Body of pancreas (tissue), 4 donors: Measurements from ENCODE around the gene CAMK2G. TPM values are rescaled to one million over a fixed set of nuclear protein-coding genes. Genes with fewer than 3 reads are reported as not detected.

ENCODE experiments used
- ATAC-seq: fragments of 150-250 bp; one replicate; pipeline ENCODE4 v1.9.1; 2016
- DNase-seq, 4 donors: peaks; one replicate each; pipeline ENCODE4 v3.0.0-alpha.2; 2019
- H3K27ac ChIP-seq, 4 donors: fragments of 200-600 bp; sonication (generic); 1 replicate in 3 of 4; 2 replicates in 1 of 4; pipeline versions ENCODE4 v1.5.1 to v1.6.1; 2016 to 2019; ENCODE audit warnings: mild to moderate bottlenecking in 1 of 4, mixed read lengths in 1 of 4, moderate library complexity in 1 of 4
- H3K27me3 ChIP-seq, 2 donors: fragments of 200-600 bp; sonication (generic); one replicate each; pipeline ENCODE4 v1.6.0; 2016; ENCODE audit warnings: mild to moderate bottlenecking in 1 of 2
- H3K36me3 ChIP-seq, 2 donors: fragments of 200-600 bp; sonication (generic); replicated peaks in 1 of 2; 2 replicates each; pipeline ENCODE4 v1.5.1; 2016; ENCODE audit warnings: low read depth in 2 of 2; ENCODE audit not compliant: insufficient read depth in 1 of 2
- H3K4me1 ChIP-seq: fragments of 200-600 bp; sonication (generic); one replicate; pipeline ENCODE4 v1.6.0; 2016
- H3K4me3 ChIP-seq, 2 donors: fragments of 200-600 bp; sonication (generic); 1 replicate in 1 of 2; 2 replicates in 1 of 2; pipeline ENCODE4 v1.5.1; 2016 to 2019
- H3K9me3 ChIP-seq, 3 donors: fragments of 200-600 bp; sonication (generic); 1 replicate in 2 of 3; 2 replicates in 1 of 3; pipeline ENCODE4 v1.5.1; 2016
- POLR2A ChIP-seq, 3 donors: fragments of 450-650 bp; IDR thresholded peaks; one replicate each; pipeline ENCODE4 v1.6.1; 2016; ENCODE audit warnings: antibody characterized with exemption in 3 of 3, mild to moderate bottlenecking in 2 of 3
- WGBS, 2 donors: methylation state at CpG; one replicate each; pipeline ENCODE4 v1.1.5; 2017; 5-methylcytosine and 5-hydroxymethylcytosine counted together
- intact Hi-C: fragments of 100-400 bp; cut with DNase I; formaldehyde crosslinking; loops from one replicate; pipeline ENCODE4 v1.15.1; 2023
- total RNA-seq, 2 donors: library from RNA; depleted of rRNA; stranded (reverse); fragments of >200 nt; gene quantifications; one replicate each; pipeline ENCODE4 v1.1.0, GENCODE V29; 2016
- TF ChIP-seq, protein P1 (sequence below), 7 experiments: fragments of 450-650 bp in 4 of 7; fragments of 200-600 bp in 3 of 7; sonication (generic) in 3 of 7; IDR thresholded peaks; one replicate each; pipeline ENCODE4 v1.5.1; 2016 to 2019; ENCODE audit warnings: antibody characterized with exemption in 7 of 7

The CAMK2G gene
- total RNA-seq, 2 donors from 2014 or later, result 14.8 to 17.4 TPM

- no peaks in the 10 kb centered on the region for H3K27me3 ChIP-seq
- intact Hi-C loops, result no loop called here
- TF ChIP-seq, protein P1, sequence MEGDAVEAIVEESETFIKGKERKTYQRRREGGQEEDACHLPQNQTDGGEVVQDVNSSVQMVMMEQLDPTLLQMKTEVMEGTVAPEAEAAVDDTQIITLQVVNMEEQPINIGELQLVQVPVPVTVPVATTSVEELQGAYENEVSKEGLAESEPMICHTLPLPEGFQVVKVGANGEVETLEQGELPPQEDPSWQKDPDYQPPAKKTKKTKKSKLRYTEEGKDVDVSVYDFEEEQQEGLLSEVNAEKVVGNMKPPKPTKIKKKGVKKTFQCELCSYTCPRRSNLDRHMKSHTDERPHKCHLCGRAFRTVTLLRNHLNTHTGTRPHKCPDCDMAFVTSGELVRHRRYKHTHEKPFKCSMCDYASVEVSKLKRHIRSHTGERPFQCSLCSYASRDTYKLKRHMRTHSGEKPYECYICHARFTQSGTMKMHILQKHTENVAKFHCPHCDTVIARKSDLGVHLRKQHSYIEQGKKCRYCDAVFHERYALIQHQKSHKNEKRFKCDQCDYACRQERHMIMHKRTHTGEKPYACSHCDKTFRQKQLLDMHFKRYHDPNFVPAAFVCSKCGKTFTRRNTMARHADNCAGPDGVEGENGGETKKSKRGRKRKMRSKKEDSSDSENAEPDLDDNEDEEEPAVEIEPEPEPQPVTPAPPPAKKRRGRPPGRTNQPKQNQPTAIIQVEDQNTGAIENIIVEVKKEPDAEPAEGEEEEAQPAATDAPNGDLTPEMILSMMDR (IDR thresholded peaks at IDR 0.05), result no peak
- no peak for TF ChIP-seq POLR2A (IDR thresholded peaks at IDR 0.05)
- H3K4me1 ChIP-seq, result peaks cover 17% of the 10 kb centered on the region
- H3K9me3 ChIP-seq, result no peaks in the 10 kb centered on the region
- DNase-seq, result peak in 1 of 4 donors; percentile 54
- ATAC-seq, result no peak
- H3K27ac ChIP-seq, result peak overlapping the region in 1 of 4 donors; percentile 68
- 42 to 58% methylated on average over 9 to 10 of the region's 10 CpGs for WGBS, 2 donors
- no peaks in the 10 kb centered on the region for H3K36me3 ChIP-seq
- H3K4me3 ChIP-seq, result no peak overlapping the region
These were observed 34.6 kb upstream of the CAMK2G start for GRCh38 chr10:73908853-73909539.

DNA sequence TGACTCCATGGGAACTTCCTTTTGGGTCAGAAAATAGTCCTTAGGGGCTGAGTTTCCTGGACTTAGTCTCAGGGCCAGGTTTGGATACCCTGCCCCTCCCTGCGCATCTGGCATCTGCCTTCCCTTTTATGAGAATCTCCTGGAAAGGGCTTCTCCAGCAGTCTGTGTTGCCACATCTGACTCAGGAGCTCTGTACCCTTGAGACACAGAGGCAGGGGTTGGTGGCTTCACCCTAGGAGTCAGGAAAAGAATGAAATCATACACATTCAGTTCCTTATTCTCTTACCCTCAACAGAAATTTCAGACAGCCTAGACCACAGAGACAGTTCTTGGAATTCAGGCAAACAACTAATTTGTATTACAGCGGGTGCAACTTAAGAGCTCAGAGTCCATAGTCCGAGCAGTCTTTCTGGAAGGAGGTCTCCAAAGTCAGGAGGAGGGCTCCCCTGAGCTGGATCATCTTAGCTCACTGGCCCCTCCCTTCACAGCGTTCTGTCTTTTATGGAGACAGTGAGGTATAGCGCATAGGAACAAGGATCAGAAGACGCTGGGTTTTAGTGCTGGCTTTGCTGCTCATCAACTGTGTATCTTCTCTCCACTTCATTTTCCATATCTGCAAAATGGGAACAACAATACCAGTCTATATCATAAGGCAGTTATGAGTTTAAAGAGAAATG, 33.6 kb upstream of the CAMK2G start:
- H3K4me3 ChIP-seq, result no peak overlapping the region
- TF ChIP-seq POLR2A (IDR thresholded peaks at IDR 0.05), result no peak
- TF ChIP-seq, protein P1 (IDR thresholded peaks at IDR 0.05), result no peak
- intact Hi-C loops, result no loop called here
- H3K9me3 ChIP-seq, result no peaks in the 10 kb centered on the region
- peak in 1 of 4 donors; percentile 71 for DNase-seq
- peaks cover 17% of the 10 kb centered on the region for H3K4me1 ChIP-seq
- peak overlapping the region in 2 of 4 donors; percentile 55 to 68 for H3K27ac ChIP-seq
- H3K27me3 ChIP-seq, result no peaks in the 10 kb centered on the region
- no peaks in the 10 kb centered on the region for H3K36me3 ChIP-seq
- ATAC-seq, result peak; percentile 7
- WGBS, 2 donors, result 70 to 84% methylated on average over 6 of the region's 6 CpGs

- intact Hi-C loops, result no loop called here
- DNase-seq (peak; percentile 26 to 67 (median 34)), ATAC-seq (peak; percentile 39)
- Histone ChIP-seq H3K36me3 (no peaks in the 10 kb centered on the region), H3K4me1 (peaks cover 17% of the 10 kb centered on the region), H3K4me3 (no peak overlapping the region), H3K9me3 (no peaks in the 10 kb centered on the region), H3K27ac (peak overlapping the region in 3 of 4 donors; percentile 7 to 68 (median 55)), H3K27me3 (no peaks in the 10 kb centered on the region)
- TF ChIP-seq, protein P1 (IDR thresholded peaks at IDR 0.05), result no peak
- TF ChIP-seq POLR2A (IDR thresholded peaks at IDR 0.05), result no peak
- WGBS, 2 donors, result 63 to 73% methylated on average over 6 to 8 of the region's 8 CpGs
These were observed 32.4 kb upstream of the CAMK2G start for GRCh38 chr10:73906524-73907447.

DNA sequence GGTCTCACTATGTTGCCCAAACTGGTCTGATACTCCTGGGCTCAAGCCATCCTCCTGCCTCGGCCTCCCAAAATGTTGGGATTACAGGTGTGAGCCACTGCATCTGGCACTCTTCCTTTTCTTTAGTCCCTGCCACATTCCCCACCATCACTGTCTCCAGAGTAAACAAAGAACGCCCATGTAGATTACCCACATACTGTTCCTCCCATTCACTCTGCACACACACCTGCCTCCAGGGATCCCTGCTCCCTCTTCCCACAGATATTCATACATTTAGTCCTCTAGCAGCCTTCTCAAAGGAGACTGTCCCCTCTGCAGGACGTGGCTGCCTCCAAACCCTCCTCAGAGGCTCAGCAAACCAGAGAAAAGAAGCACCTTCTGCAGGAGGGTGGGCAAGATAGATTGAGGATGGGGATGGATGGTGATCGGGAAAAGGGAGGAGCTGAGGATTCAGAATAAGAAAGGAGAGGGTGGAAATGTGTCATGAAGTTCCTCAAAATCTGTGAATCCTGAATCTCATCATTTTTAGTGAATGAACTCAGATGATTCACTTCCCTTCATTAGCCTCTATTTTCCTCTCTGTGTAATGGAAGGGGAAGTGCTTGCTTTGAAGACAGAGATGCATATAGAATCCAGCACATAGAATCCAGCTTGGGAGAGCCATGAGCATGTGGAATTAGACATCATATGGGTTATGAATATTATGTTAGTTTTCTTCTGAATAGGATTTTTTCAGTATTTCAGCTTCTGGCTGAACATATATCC, 31.1 kb upstream of the CAMK2G start:
- H3K27me3 ChIP-seq, result no peaks in the 10 kb centered on the region
- H3K36me3 ChIP-seq, result no peaks in the 10 kb centered on the region
- no peak overlapping the region for H3K4me3 ChIP-seq
- peaks cover 4% of the 10 kb centered on the region for H3K4me1 ChIP-seq
- peak overlapping the region in 1 of 4 donors; percentile 55 for H3K27ac ChIP-seq
- TF ChIP-seq, protein P1 (IDR thresholded peaks at IDR 0.05), result no peak
- no peak for TF ChIP-seq POLR2A (IDR thresholded peaks at IDR 0.05)
- ATAC-seq (no peak), DNase-seq (no peak)
- 57 to 71% methylated on average over 4 of the region's 4 CpGs for WGBS, 2 donors
- intact Hi-C loops, result no loop called here
- H3K9me3 ChIP-seq, result no peaks in the 10 kb centered on the region
